Activated B cell treated with CpG ODN at 0.5 μM for 24 hours (primary cell): ENCODE results near the gene ENPP3. TPM values are rescaled to one million over a fixed set of nuclear protein-coding genes. Genes with fewer than 3 reads are reported as not detected.

ENCODE experiments used
- ATAC-seq: fragments of 200-7000 bp; cut with Tn5 transposase; one replicate; pipeline ENCODE4 v1.10.0; 2021; ENCODE audit warnings: low read depth, mild to moderate bottlenecking, moderate library complexity
- CTCF ChIA-PET: fragments of 350-600 bp; sonication (Branson Sonifier 250); formaldehyde crosslinking; loops from one replicate; lab custom pipeline; 2021; ENCODE audit warnings: antibody characterized with exemption; lab: Charles Lee
- POLR2A ChIA-PET: fragments of 350-600 bp; sonication (Branson Sonifier 250); formaldehyde crosslinking; loops from one replicate; lab custom pipeline; 2021; ENCODE audit warnings: antibody characterized with exemption; lab: Charles Lee
- DNase-seq: peaks from one replicate; pipeline ENCODE4 v3.0.0; 2022
- H3K27ac Mint-ChIP-seq: one replicate; pipeline ENCODE4 v1.8.0; 2020; ENCODE audit warnings: mixed read lengths
- H3K27me3 Mint-ChIP-seq: one replicate; pipeline ENCODE4 v1.8.0; 2021; ENCODE audit warnings: mixed read lengths
- H3K36me3 Mint-ChIP-seq: one replicate; pipeline ENCODE4 v1.8.0; 2021; ENCODE audit warnings: low read depth, mixed read lengths
- H3K4me1 Mint-ChIP-seq: one replicate; pipeline ENCODE4 v1.8.0; 2021; ENCODE audit warnings: mixed read lengths
- H3K4me3 Mint-ChIP-seq: one replicate; pipeline ENCODE4 v1.8.0; 2020; ENCODE audit warnings: mild to moderate bottlenecking, mixed read lengths
- H3K9me3 Mint-ChIP-seq: one replicate; pipeline ENCODE4 v1.8.0; 2020; ENCODE audit warnings: mixed read lengths
- CTCF ChIP-seq: fragments of 200-600 bp; IDR thresholded peaks from one replicate; pipeline ENCODE4 v1.8.0; 2022; ENCODE audit warnings: antibody characterized with exemption, mild to moderate bottlenecking
- intact Hi-C: fragments of 100-400 bp; cut with micrococcal nuclease; formaldehyde crosslinking; loops from one replicate; pipeline ENCODE4 v1.15.1; 2024
- total RNA-seq: library from RNA; stranded (reverse); gene quantifications from 2 replicates; pipeline ENCODE4 v1.2.3, GENCODE V29; 2022

The ENPP3 gene
- total RNA-seq, 1 donor from 2014 or later: 0.29 TPM

- intact Hi-C loops: no loop called here
- ATAC-seq: no peak
- H3K27me3 Mint-ChIP-seq: peaks cover 6% of the 10 kb centered on the region
- H3K27ac Mint-ChIP-seq: no peak overlapping the region
- H3K9me3 Mint-ChIP-seq: no peaks in the 10 kb centered on the region
- no peaks in the 10 kb centered on the region for H3K36me3 Mint-ChIP-seq
- TF ChIP-seq CTCF: no peak
- no peak for DNase-seq
- POLR2A ChIA-PET: no interaction called here
- CTCF ChIA-PET: no interaction called here
- H3K4me3 Mint-ChIP-seq: no peak overlapping the region
- H3K4me1 Mint-ChIP-seq: no peaks in the 10 kb centered on the region
These were observed 133.7 kb downstream of the ENPP3 start for GRCh38 chr6:131770776-131771175.

GRCh38 chr6:131773284-131773950 is 136.3 kb downstream of the ENPP3 start:
- ATAC-seq (no peak), DNase-seq (no peak)
- no peak for TF ChIP-seq CTCF
- ChIA-PET POLR2A (no interaction called here), CTCF (no interaction called here)
- Mint-ChIP-seq H3K4me1 (no peaks in the 10 kb centered on the region), H3K9me3 (no peaks in the 10 kb centered on the region), H3K36me3 (no peaks in the 10 kb centered on the region), H3K27ac (no peak overlapping the region), H3K4me3 (no peak overlapping the region), H3K27me3 (peaks cover 4% of the 10 kb centered on the region)
- intact Hi-C loops: no loop called here

GRCh38 chr6:131775886-131776285 is 138.8 kb downstream of the ENPP3 start:
- intact Hi-C loops: no loop called here
- ChIA-PET POLR2A (no interaction called here), CTCF (no interaction called here)
- DNase-seq (no peak), ATAC-seq (no peak)
- Mint-ChIP-seq H3K27ac (no peak overlapping the region), H3K9me3 (no peaks in the 10 kb centered on the region), H3K4me1 (no peaks in the 10 kb centered on the region), H3K36me3 (no peaks in the 10 kb centered on the region), H3K4me3 (no peak overlapping the region), H3K27me3 (peaks cover 4% of the 10 kb centered on the region)
- no peak for TF ChIP-seq CTCF

- ChIA-PET CTCF (no interaction called here), POLR2A (no interaction called here)
- intact Hi-C loops: no loop called here
- H3K36me3 Mint-ChIP-seq: no peaks in the 10 kb centered on the region
- H3K4me3 Mint-ChIP-seq: no peak overlapping the region
- no peak overlapping the region for H3K27ac Mint-ChIP-seq
- TF ChIP-seq CTCF: no peak
- H3K9me3 Mint-ChIP-seq: no peaks in the 10 kb centered on the region
- ATAC-seq (no peak), DNase-seq (no peak)
- no peaks in the 10 kb centered on the region for H3K4me1 Mint-ChIP-seq
- peaks cover 4% of the 10 kb centered on the region for H3K27me3 Mint-ChIP-seq
These were observed 139.9 kb downstream of the ENPP3 start for GRCh38 chr6:131776985-131777384.

GRCh38 chr6:131778169-131778568 is 141.1 kb downstream of the ENPP3 start:
- Mint-ChIP-seq H3K27me3 (no peaks in the 10 kb centered on the region), H3K4me1 (no peaks in the 10 kb centered on the region), H3K4me3 (no peak overlapping the region), H3K9me3 (no peaks in the 10 kb centered on the region), H3K27ac (no peak overlapping the region), H3K36me3 (no peaks in the 10 kb centered on the region)
- no peak for TF ChIP-seq CTCF
- intact Hi-C loops: no loop called here
- DNase-seq: no peak
- CTCF ChIA-PET: no interaction called here
- ATAC-seq: no peak
- POLR2A ChIA-PET: no interaction called here
